Heart right ventricle (tissue), 16 donors: Measurements from ENCODE around the gene MMP28. TPM values are rescaled to one million over a fixed set of nuclear protein-coding genes. Genes with fewer than 3 reads are reported as not detected.

ENCODE experiments used
- ATAC-seq, 8 donors: fragments of 200-7000 bp; cut with Tn5 transposase; one replicate each; pipeline ENCODE4 v1.9.1; 2020; ENCODE audit warnings: mild to moderate bottlenecking in 8 of 8, moderate library complexity in 8 of 8, moderate number of reproducible peaks in 1 of 8
- DNase-seq, 2 donors: peaks; one replicate each; pipeline ENCODE4 v3.0.0-alpha.2; 2020
- H3K27ac ChIP-seq, 10 donors: fragments of 200-600 bp; sonication (generic) in 2 of 10; one replicate each; pipeline versions ENCODE4 v1.5.0 to v1.8.0; 2020 to 2022; ENCODE audit warnings: mild to moderate bottlenecking in 3 of 10
- H3K27me3 ChIP-seq, 7 donors: fragments of 200-600 bp; one replicate each; pipeline ENCODE4 v1.8.0; 2021 to 2022; ENCODE audit warnings: mild to moderate bottlenecking in 2 of 7
- H3K36me3 ChIP-seq, 9 donors: fragments of 200-600 bp; sonication (generic) in 1 of 9; one replicate each; pipeline versions ENCODE4 v1.5.0 to v1.8.0; 2020 to 2022; ENCODE audit warnings: mild to moderate bottlenecking in 2 of 9
- H3K4me1 ChIP-seq, 9 donors: fragments of 200-600 bp; sonication (generic) in 1 of 9; one replicate each; pipeline versions ENCODE4 v1.5.0 to v1.8.0; 2020 to 2022; ENCODE audit warnings: mild to moderate bottlenecking in 4 of 9
- H3K4me3 ChIP-seq, 10 donors: fragments of 200-600 bp; sonication (generic) in 2 of 10; one replicate each; pipeline versions ENCODE4 v1.5.0 to v1.8.0; 2020 to 2022; ENCODE audit warnings: mild to moderate bottlenecking in 7 of 10, moderate library complexity in 2 of 10
- H3K9me3 ChIP-seq, 11 donors: fragments of 200-600 bp in 10 of 11; sonication (generic) in 2 of 11; one replicate each; pipeline versions ENCODE4 v1.5.0 to v1.8.0; 2013 to 2022; ENCODE audit warnings: mild to moderate bottlenecking in 2 of 11, control low read depth in 1 of 11, moderate library complexity in 1 of 11
- WGBS, 2 donors: extraction: QIAGEN DNeasy Blood & Tissue Kit; methylation state at CpG; one replicate each; pipeline ENCODE4 v1.1.7; 2013; ENCODE audit warnings: inconsistent platforms in 1 of 2; 5-methylcytosine and 5-hydroxymethylcytosine counted together
- intact Hi-C, 10 donors: fragments of 100-400 bp; cut with DNase I; formaldehyde crosslinking; loops; one replicate each; pipeline versions ENCODE4 v1.11.1 to v1.14.2; 2022
- polyA plus RNA-seq, 2 donors: library from polyadenylated mRNA; stranded (reverse); fragments of 200-250 nt; gene quantifications; one replicate each; pipeline ENCODE4 v1.2.3, GENCODE V29; 2013
- total RNA-seq, 10 donors: library from RNA; stranded (reverse); fragmentation: NEBNext Ultra II Directional in 3 of 10; extraction: Animal tissue kit (Norgen Biotek cat#: 25700) in 3 of 10; gene quantifications; one replicate each; pipeline versions ENCODE4 v1.2.1 to v1.2.4, GENCODE V29; 2021 to 2023
- TF ChIP-seq, protein P1 (sequence below), 9 donors: fragments of 200-600 bp; sonication (generic) in 2 of 9; IDR thresholded peaks; one replicate each; pipeline versions ENCODE4 v1.5.0 to v1.8.0; 2021 to 2022; ENCODE audit warnings: antibody characterized with exemption in 9 of 9, mild to moderate bottlenecking in 5 of 9, moderate library complexity in 1 of 9
- donor health status: Arrhythmogenic right ventricular cardiomyopathy.
- donor health status: ischemic (EF 13 %, LVEDD 7.1; RV severe dilation, severe dysfunction).
- donor health status: healthy with polysubstance abuse.
- donor health status: DM: no; HTN: yes; CAD: no.
- donor health status: DM: no; HTN: no; CAD: no.
- donor health status: ischemic (EF 25% LVEDD 6.9; RV normal size, moderate dysfunction).
- donor health status: ischemic (EF 25% LVEDD 5.7; RV mildly dilated, moderate dysfunction).
- donor health status: healthy.
- donor health status: DM: yes; HTN: yes; CAD: no.
- donor health status: Ischemic cardiomyopathy.
- donor health status: ischemic (EF 35%, LVEDD 5.7; RV mildly dilated, moderate dysfunction).
- donor health status: nonischemic (EF 11% LVEDD 7.7; RV severe dilation, severe dysfunction).
- donor health status: DM: yes; HTN: yes; CAD: no.
- donor health status: PGD.
- donor health status: ischemic (EF 29% LVEDD 5.4; RV normal size, mild dysfunction).
- donor health status: nonischemic (EF 23%, LVEDD 6.1; RV moderate dilation, normal function).

MMP28 gene
- total and polyA plus RNA-seq, 12 donors = 1.4 to 7.4 (median 2.3) TPM

DNA sequence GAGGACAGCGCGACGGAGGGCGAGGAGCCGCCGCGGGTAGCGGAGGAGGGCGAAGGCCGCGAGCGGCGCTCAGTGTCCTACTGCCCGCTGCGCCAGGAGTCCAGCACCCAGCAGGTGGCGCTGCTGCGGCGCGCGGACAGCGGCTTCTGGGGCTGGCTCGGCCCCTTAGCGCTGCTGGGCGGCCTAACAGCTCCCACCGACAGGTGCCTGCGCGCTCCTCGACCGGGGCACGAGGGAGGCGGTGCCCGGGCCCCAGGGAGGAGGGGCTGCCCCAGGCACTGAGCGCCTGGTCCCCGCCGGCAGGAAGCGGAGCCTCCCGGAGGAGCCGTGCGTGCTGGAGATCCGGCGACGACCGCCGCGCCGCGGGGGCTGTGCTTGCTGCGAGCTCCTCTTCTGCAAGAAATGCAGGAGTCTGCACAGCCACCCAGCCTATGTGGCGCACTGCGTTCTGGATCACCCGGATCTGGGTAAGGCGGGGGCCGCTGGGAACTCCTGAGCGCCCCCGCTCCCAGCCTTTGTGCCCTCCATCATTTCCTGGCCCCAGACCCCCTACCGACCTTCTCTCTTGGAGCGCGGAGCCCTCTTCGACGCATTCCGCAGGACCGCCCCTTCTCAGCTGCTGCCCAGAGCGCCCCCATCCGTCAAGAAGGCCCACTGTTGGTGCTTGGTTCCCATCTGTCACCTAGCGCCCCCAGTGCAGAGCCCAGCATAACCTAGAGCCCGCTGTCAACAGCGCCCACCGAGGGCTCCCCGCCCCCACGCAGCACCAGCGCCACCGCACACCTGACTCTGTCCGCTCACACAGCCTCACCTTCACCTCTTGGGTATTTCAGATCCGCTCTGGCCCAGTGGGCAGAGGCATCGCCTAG is 31.1 kb downstream of the MMP28 start:
- Histone ChIP-seq H3K27me3 (peaks cover 0 to 10% (median 0%) of the 10 kb centered on the region in 7 donors), H3K9me3 (no peaks in the 10 kb centered on the region), H3K4me1 (peaks cover 2 to 28% (median 8%) of the 10 kb centered on the region in 9 donors), H3K36me3 (no peaks in the 10 kb centered on the region), H3K27ac (peak overlapping the region in 2 of 10 donors; percentile 41 to 44), H3K4me3 (peak overlapping the region in 9 of 10 donors; percentile 34 to 62 (median 60))
- ATAC-seq = peak; percentile 93 to 98 (median 96)
- WGBS, 2 donors = 5% methylated on average over 71 to 75 of the region's 75 CpGs
- TF ChIP-seq, protein P1, sequence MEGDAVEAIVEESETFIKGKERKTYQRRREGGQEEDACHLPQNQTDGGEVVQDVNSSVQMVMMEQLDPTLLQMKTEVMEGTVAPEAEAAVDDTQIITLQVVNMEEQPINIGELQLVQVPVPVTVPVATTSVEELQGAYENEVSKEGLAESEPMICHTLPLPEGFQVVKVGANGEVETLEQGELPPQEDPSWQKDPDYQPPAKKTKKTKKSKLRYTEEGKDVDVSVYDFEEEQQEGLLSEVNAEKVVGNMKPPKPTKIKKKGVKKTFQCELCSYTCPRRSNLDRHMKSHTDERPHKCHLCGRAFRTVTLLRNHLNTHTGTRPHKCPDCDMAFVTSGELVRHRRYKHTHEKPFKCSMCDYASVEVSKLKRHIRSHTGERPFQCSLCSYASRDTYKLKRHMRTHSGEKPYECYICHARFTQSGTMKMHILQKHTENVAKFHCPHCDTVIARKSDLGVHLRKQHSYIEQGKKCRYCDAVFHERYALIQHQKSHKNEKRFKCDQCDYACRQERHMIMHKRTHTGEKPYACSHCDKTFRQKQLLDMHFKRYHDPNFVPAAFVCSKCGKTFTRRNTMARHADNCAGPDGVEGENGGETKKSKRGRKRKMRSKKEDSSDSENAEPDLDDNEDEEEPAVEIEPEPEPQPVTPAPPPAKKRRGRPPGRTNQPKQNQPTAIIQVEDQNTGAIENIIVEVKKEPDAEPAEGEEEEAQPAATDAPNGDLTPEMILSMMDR (IDR thresholded peaks at IDR 0.05) = peak; percentile 89 to 97 (median 96)
- intact Hi-C loops = loop anchor here in 8 of 10 donors (1.0 to 10.0 kb wide), 3 partner anchors 40 to 590 kb away; no protein-coding TSS in a partner anchor
- peak; percentile 81 to 91 for DNase-seq

DNA sequence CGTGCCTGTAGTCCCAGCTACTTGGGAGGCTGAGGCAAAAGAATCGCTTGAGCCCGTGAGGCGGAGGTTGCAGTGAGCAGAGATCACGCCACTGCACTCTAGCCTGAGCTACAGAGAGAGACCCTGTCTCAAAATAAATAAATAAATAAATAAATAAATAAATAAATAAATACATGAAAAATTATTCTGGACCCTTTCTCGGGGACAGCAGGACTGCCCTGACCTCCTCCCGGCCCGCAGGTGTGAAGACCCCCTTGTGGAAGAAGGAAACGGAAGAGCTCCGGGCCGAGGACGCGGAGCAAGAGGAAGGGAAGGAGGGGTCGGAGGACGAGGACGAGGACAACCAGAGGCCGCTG is 31.7 kb downstream of the MMP28 start:
- peaks cover 2 to 28% (median 8%) of the 10 kb centered on the region in 9 donors for H3K4me1 ChIP-seq
- DNase-seq (no peak), ATAC-seq (no peak)
- H3K4me3 ChIP-seq = peak overlapping the region in 9 of 10 donors; percentile 34 to 62 (median 60)
- no peaks in the 10 kb centered on the region for H3K9me3 ChIP-seq
- H3K27me3 ChIP-seq = peaks cover 0 to 10% (median 0%) of the 10 kb centered on the region in 7 donors
- 34 to 37% methylated on average over 17 of the region's 17 CpGs for WGBS, 2 donors
- peak overlapping the region in 2 of 10 donors; percentile 41 to 44 for H3K27ac ChIP-seq
- TF ChIP-seq, protein P1 (IDR thresholded peaks at IDR 0.05) = no peak
- H3K36me3 ChIP-seq = no peaks in the 10 kb centered on the region
- intact Hi-C loops = loop anchor here in 8 of 10 donors (1.0 to 10.0 kb wide), 3 partner anchors 41 to 589 kb away; no protein-coding TSS in a partner anchor

GRCh38 chr17:35761601-35762000 is 33.8 kb downstream of the MMP28 start:
- TF ChIP-seq, protein P1 (IDR thresholded peaks at IDR 0.05) = no peak
- H3K27ac ChIP-seq = no peak overlapping the region
- H3K36me3 ChIP-seq = no peaks in the 10 kb centered on the region
- H3K4me3 ChIP-seq = no peak overlapping the region
- no peak for ATAC-seq
- H3K4me1 ChIP-seq = peaks cover 2 to 19% (median 8%) of the 10 kb centered on the region in 9 donors
- peaks cover 0 to 10% (median 0%) of the 10 kb centered on the region in 7 donors for H3K27me3 ChIP-seq
- WGBS, 2 donors = 84 to 92% methylated on average over 5 of the region's 5 CpGs
- intact Hi-C loops = loop anchor here in 1 of 10 donors (10.0 kb wide), 1 partner anchor 587 kb away; no protein-coding TSS in a partner anchor
- no peaks in the 10 kb centered on the region for H3K9me3 ChIP-seq
- no peak for DNase-seq

- Histone ChIP-seq H3K4me1 (peaks cover 2 to 18% (median 8%) of the 10 kb centered on the region in 9 donors), H3K27ac (no peak within 1 kb of the TSS), H3K4me3 (no peak within 1 kb of the TSS), H3K27me3 (peaks cover 0 to 10% (median 0%) of the 10 kb centered on the region in 7 donors), H3K9me3 (no peaks in the 10 kb centered on the region), H3K36me3 (no peaks in the 10 kb centered on the region)
- intact Hi-C loops = loop anchor here in 1 of 10 donors (10.0 kb wide), 1 partner anchor 586 kb away; no protein-coding TSS in a partner anchor
- TF ChIP-seq, protein P1 (IDR thresholded peaks at IDR 0.05) = no peak
- ATAC-seq (no peak), DNase-seq (no peak)
- 73 to 100% methylated on average over 1 of the region's 1 CpG for WGBS, 2 donors
Observed at GRCh38 chr17:35760587-35760986, 34.9 kb downstream of the MMP28 start, which contains the start of gene C17orf50. TSS of gene C17orf50 (plus strand) at chr17:35760887. CDS start at chr17:35760942, 55 bp downstream.
